Caco-2 (cell line): ENCODE data around the gene FITM2. TPM values are rescaled to one million over a fixed set of nuclear protein-coding genes. Genes with fewer than 3 reads are reported as not detected.

Source experiments
- BruUV-seq: library from RNA; stranded (reverse); fragments of 400-500 nt; replicated peaks from 2 replicates; lab custom pipeline; 2021; lab: Mats Ljungman, UMichigan
- CTCF ChIA-PET: fragments of 300-600 bp; sonication (Branson Sonifier 250); formaldehyde crosslinking; loops from one replicate; lab custom pipeline; 2022; ENCODE audit warnings: antibody characterized with exemption; lab: Charles Lee
- POLR2A ChIA-PET: fragments of 300-600 bp; sonication (Branson Sonifier 250); formaldehyde crosslinking; loops from one replicate; lab custom pipeline; 2022; ENCODE audit warnings: antibody characterized with exemption; lab: Charles Lee
- DNase-seq, 2 experiments: peaks; one replicate each; pipeline versions ENCODE4 v3.0.0 to v3.0.0-alpha.2; 2020 to 2022
- H3K27me3 ChIP-seq: replicated peaks from 2 replicates; pipeline ENCODE4 v1.6.0; 2011; ENCODE audit warnings: low read length; ENCODE audit not compliant: control insufficient read depth, insufficient read depth
- H3K36me3 ChIP-seq: 2 replicates; pipeline ENCODE4 v1.5.1; 2011; ENCODE audit warnings: low read length; ENCODE audit not compliant: control insufficient read depth, insufficient read depth
- H3K4me1 ChIP-seq: fragments of 250-450 bp; sonication (Bioruptor Pico); 2 replicates; pipeline ENCODE4 v1.5.1; 2020; ENCODE audit warnings: mild to moderate bottlenecking
- H3K4me3 ChIP-seq: 2 replicates; pipeline ENCODE4 v1.5.1; 2011; ENCODE audit warnings: low read depth, mild to moderate bottlenecking, control low read depth, low read length
- H3K9me3 ChIP-seq: fragments of 250-450 bp; sonication (Bioruptor Pico); 2 replicates; pipeline ENCODE4 v1.5.1; 2020; ENCODE audit warnings: mild to moderate bottlenecking, moderate library complexity
- H3K27ac Mint-ChIP-seq: one replicate; pipeline ENCODE4 v1.8.0; 2022; ENCODE audit warnings: mixed read lengths; ENCODE audit not compliant: unreplicated experiment
- H3K27me3 Mint-ChIP-seq: one replicate; pipeline ENCODE4 v1.8.0; 2022; ENCODE audit warnings: mixed read lengths; ENCODE audit not compliant: insufficient read depth, unreplicated experiment
- H3K36me3 Mint-ChIP-seq: one replicate; pipeline ENCODE4 v1.8.0; 2022; ENCODE audit warnings: mild to moderate bottlenecking, mixed read lengths; ENCODE audit not compliant: insufficient read depth, unreplicated experiment
- H3K4me1 Mint-ChIP-seq: one replicate; pipeline ENCODE4 v1.8.0; 2022; ENCODE audit warnings: low read depth, mixed read lengths; ENCODE audit not compliant: unreplicated experiment
- H3K4me3 Mint-ChIP-seq: one replicate; pipeline ENCODE4 v1.8.0; 2022; ENCODE audit warnings: mild to moderate bottlenecking, moderate library complexity, mixed read lengths; ENCODE audit not compliant: unreplicated experiment
- H3K9me3 Mint-ChIP-seq: one replicate; pipeline ENCODE4 v1.8.0; 2022; ENCODE audit warnings: mixed read lengths; ENCODE audit not compliant: unreplicated experiment
- intact Hi-C: fragments of 100-400 bp; cut with micrococcal nuclease; formaldehyde crosslinking; loops from one replicate; pipeline ENCODE4 v1.10.0; 2022; ENCODE audit not compliant: unreplicated experiment
- total RNA-seq: library from RNA; stranded (reverse); gene quantifications from 2 replicates; pipeline ENCODE4 v1.2.3, GENCODE V29; 2022
- TF ChIP-seq, protein P1 (sequence below), 2 experiments: fragments of 200-600 bp in 1 of 2; IDR thresholded peaks; 1 replicate in 1 of 2; 2 replicates in 1 of 2; pipeline versions ENCODE4 v1.5.1 to v1.8.0; 2011 to 2022; ENCODE audit warnings: antibody characterized with exemption in 1 of 2, control low read depth in 1 of 2, inconsistent platforms in 1 of 2, low read depth in 1 of 2, low read length in 1 of 2, mild to moderate bottlenecking in 1 of 2, moderate library complexity in 1 of 2; ENCODE audit not compliant: insufficient read depth in 1 of 2, severe bottlenecking in 1 of 2, unreplicated experiment in 1 of 2

FITM2 gene
- total RNA-seq, 1 experiment from 2014 or later: 14.4 TPM

DNA sequence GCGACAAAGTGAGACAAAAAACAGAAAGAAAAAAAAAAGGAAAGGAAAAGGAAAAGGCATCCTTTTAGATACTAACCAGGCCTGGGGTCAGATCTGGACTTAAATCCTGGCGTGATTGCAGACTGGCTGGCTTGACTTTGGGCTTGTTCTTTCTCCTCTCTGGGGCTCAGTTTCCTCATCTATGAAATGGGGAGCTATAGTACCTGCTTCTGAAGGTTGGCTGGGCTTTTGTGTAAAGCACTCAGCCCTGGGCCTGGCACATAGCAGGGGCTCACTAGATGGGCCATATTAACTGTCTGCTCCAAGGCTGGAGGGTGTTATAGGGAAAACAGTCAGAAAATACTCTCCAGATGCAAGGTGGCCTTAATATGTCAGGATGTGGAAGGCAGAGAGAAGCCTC lies 24.7 kb upstream of the FITM2 start:
- Mint-ChIP-seq H3K27ac (no peak overlapping the region), H3K36me3 (no peaks in the 10 kb centered on the region), H3K4me1 (peaks cover 7% of the 10 kb centered on the region), H3K9me3 (no peaks in the 10 kb centered on the region), H3K27me3 (no peaks in the 10 kb centered on the region), H3K4me3 (no peak overlapping the region)
- Histone ChIP-seq H3K9me3 (no peaks in the 10 kb centered on the region), H3K4me3 (no peak overlapping the region), H3K27me3 (no peaks in the 10 kb centered on the region), H3K36me3 (no peaks in the 10 kb centered on the region), H3K4me1 (no peaks in the 10 kb centered on the region)
- POLR2A ChIA-PET: interaction anchor here (0.7 kb wide), 1 partner anchor 111 kb away, joined by 3 read pairs; no protein-coding TSS in a partner anchor
- no TSS peak for BruUV-seq
- CTCF ChIA-PET: no interaction called here
- TF ChIP-seq, protein P1, sequence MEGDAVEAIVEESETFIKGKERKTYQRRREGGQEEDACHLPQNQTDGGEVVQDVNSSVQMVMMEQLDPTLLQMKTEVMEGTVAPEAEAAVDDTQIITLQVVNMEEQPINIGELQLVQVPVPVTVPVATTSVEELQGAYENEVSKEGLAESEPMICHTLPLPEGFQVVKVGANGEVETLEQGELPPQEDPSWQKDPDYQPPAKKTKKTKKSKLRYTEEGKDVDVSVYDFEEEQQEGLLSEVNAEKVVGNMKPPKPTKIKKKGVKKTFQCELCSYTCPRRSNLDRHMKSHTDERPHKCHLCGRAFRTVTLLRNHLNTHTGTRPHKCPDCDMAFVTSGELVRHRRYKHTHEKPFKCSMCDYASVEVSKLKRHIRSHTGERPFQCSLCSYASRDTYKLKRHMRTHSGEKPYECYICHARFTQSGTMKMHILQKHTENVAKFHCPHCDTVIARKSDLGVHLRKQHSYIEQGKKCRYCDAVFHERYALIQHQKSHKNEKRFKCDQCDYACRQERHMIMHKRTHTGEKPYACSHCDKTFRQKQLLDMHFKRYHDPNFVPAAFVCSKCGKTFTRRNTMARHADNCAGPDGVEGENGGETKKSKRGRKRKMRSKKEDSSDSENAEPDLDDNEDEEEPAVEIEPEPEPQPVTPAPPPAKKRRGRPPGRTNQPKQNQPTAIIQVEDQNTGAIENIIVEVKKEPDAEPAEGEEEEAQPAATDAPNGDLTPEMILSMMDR (IDR thresholded peaks at IDR 0.05; ENCODE audit: insufficient read depth in 1 of 2, low read depth in 1 of 2, low read length in 1 of 2, severe bottlenecking in 1 of 2, unreplicated experiment in 1 of 2): no peak
- DNase-seq: no peak
- intact Hi-C loops: no loop called here

DNA sequence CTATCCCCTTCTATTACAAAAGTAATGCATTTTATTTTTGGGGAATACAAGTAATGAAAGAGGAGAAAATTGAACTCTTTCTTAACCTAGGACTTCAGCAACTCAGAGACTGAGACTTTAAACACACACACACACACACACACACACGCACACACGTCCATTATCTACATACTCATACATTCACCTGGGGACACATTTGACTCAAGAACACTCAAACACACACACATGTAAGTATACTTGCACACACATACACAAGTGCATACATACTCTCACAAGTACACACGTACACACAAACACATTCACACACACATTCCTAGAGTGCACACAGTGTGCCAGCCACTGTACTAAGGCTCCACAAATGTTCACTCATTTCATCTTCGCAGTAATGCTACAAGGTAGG lies 23.7 kb upstream of the FITM2 start:
- Mint-ChIP-seq H3K4me3 (no peak overlapping the region), H3K36me3 (no peaks in the 10 kb centered on the region), H3K4me1 (peaks cover 7% of the 10 kb centered on the region), H3K9me3 (no peaks in the 10 kb centered on the region), H3K27ac (no peak overlapping the region), H3K27me3 (no peaks in the 10 kb centered on the region)
- no peaks in the 10 kb centered on the region for H3K27me3 ChIP-seq
- POLR2A ChIA-PET: no interaction called here
- DNase-seq: no peak
- BruUV-seq: no TSS peak
- no peaks in the 10 kb centered on the region for H3K4me1 ChIP-seq
- TF ChIP-seq, protein P1 (IDR thresholded peaks at IDR 0.05; ENCODE audit: insufficient read depth in 1 of 2, low read depth in 1 of 2, low read length in 1 of 2, severe bottlenecking in 1 of 2, unreplicated experiment in 1 of 2): no peak
- H3K9me3 ChIP-seq: no peaks in the 10 kb centered on the region
- no peak overlapping the region for H3K4me3 ChIP-seq
- CTCF ChIA-PET: no interaction called here
- H3K36me3 ChIP-seq: no peaks in the 10 kb centered on the region
- intact Hi-C loops: no loop called here

DNA sequence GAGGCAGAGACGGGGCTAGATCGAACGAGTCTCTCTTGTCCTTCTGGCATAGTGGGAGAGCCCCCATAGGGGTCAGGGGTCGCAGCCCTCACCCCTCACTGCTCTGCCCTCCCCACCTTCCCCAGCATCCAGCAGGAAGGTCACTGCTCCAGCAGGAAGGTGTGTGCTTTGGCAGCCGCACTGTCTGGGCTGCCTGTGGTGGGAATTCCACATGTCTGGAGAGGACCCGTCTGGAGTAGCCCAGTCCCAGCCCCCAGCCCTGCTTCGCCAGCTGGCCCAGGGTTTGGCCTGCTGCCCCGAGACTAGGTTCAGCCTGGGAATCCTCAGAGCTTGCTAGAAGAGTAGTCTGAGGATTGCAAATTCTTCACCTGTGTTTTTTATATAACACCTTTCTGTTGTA lies 23.3 kb upstream of the FITM2 start:
- ChIA-PET CTCF (interaction anchor here (1.6 kb wide), 1 partner anchor 117 kb away, joined by 4 read pairs; no protein-coding TSS in a partner anchor), POLR2A (no interaction called here)
- H3K9me3 Mint-ChIP-seq: no peaks in the 10 kb centered on the region
- no peak overlapping the region for H3K4me3 ChIP-seq
- no peaks in the 10 kb centered on the region for H3K9me3 ChIP-seq
- no peaks in the 10 kb centered on the region for H3K4me1 ChIP-seq
- no peaks in the 10 kb centered on the region for H3K36me3 Mint-ChIP-seq
- H3K27ac Mint-ChIP-seq: no peak overlapping the region
- TF ChIP-seq, protein P1 (IDR thresholded peaks at IDR 0.05; ENCODE audit: insufficient read depth in 1 of 2, low read depth in 1 of 2, low read length in 1 of 2, severe bottlenecking in 1 of 2, unreplicated experiment in 1 of 2): no peak
- H3K4me3 Mint-ChIP-seq: no peak overlapping the region
- no peak for DNase-seq
- H3K27me3 ChIP-seq: no peaks in the 10 kb centered on the region
- no peaks in the 10 kb centered on the region for H3K36me3 ChIP-seq
- H3K4me1 Mint-ChIP-seq: peaks cover 7% of the 10 kb centered on the region
- no peaks in the 10 kb centered on the region for H3K27me3 Mint-ChIP-seq
- no TSS peak for BruUV-seq
- intact Hi-C loops: no loop called here
